ENCODE data around the gene TKFC. TPM values are rescaled to one million over a fixed set of nuclear protein-coding genes. Genes with fewer than 3 reads are reported as not detected.

Gene TKFC
- total and polyA plus RNA-seq, 2 donors from 2014 or later = 64.6 to 107 TPM

GRCh38 chr11:61362542-61362875, 29.5 kb downstream of the TKFC start:
- FAIRE-seq = no peak
- Histone ChIP-seq H3K4me1 (ENCODE audit: control insufficient read depth in 2 of 3, insufficient read depth in 2 of 3, low read depth in 1 of 3, low read length in 3 of 3) (peaks cover 0 to 15% (median 5%) of the 10 kb centered on the region in 3 donors), H3K27me3 (ENCODE audit: control insufficient read depth, insufficient read depth, low read length) (no peaks in the 10 kb centered on the region), H3K9me3 (ENCODE audit: control insufficient read depth in 2 of 3, insufficient read depth in 1 of 3, low read length in 3 of 3) (no peaks in the 10 kb centered on the region), H3K36me3 (ENCODE audit: control insufficient read depth in 2 of 3, insufficient read depth in 3 of 3, low read length in 3 of 3) (peaks cover 5 to 24% (median 12%) of the 10 kb centered on the region in 3 donors), H3K4me3 (ENCODE audit: low read length in 3 of 3) (peak overlapping the region; percentile 85 to 96 (median 94)), H3K27ac (ENCODE audit: low read depth in 2 of 2, low read length in 2 of 2) (peak overlapping the region; percentile 97 to 99), H3K9ac (ENCODE audit: low read length in 3 of 3) (peak overlapping the region; percentile 64 to 99 (median 91))
- intact Hi-C loops (cut with DNase I) = no loop called here
- peak in 2 of 5 donors; percentile 45 to 62 for DNase-seq
- TF ChIP-seq, protein P1, sequence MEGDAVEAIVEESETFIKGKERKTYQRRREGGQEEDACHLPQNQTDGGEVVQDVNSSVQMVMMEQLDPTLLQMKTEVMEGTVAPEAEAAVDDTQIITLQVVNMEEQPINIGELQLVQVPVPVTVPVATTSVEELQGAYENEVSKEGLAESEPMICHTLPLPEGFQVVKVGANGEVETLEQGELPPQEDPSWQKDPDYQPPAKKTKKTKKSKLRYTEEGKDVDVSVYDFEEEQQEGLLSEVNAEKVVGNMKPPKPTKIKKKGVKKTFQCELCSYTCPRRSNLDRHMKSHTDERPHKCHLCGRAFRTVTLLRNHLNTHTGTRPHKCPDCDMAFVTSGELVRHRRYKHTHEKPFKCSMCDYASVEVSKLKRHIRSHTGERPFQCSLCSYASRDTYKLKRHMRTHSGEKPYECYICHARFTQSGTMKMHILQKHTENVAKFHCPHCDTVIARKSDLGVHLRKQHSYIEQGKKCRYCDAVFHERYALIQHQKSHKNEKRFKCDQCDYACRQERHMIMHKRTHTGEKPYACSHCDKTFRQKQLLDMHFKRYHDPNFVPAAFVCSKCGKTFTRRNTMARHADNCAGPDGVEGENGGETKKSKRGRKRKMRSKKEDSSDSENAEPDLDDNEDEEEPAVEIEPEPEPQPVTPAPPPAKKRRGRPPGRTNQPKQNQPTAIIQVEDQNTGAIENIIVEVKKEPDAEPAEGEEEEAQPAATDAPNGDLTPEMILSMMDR (IDR thresholded peaks at IDR 0.05; ENCODE audit: borderline replicate concordance, extremely low read depth, insufficient read depth) = no peak

- H3K36me3 ChIP-seq (ENCODE audit: control insufficient read depth in 2 of 3, insufficient read depth in 3 of 3, low read length in 3 of 3) = peaks cover 10 to 35% (median 16%) of the 10 kb centered on the region in 3 donors
Measured at GRCh38 chr11:61364012-61364675, 31.1 kb downstream of the TKFC start.

DNA sequence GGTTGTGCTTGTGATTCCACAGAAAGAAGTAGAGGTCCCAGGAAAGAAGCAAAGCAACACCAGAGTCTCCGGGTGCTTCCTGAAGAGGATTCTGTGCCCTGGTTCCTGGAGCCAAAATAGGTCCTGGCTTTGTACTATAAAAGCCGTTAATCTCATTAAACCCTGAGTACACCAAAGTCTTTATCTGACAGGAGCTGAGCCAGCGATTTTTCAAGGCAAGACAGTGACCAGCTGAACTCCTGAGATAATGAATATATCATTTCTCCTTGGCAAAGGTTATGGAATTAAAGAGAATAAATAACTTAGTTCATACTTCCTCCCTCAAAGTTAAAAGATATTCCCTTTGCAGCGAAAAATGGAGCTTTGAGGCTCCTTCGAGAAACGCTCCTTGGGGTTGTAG, 34.4 kb downstream of the TKFC start:
- intact Hi-C loops (cut with DNase I) = no loop called here
- FAIRE-seq = no peak
- H3K36me3 ChIP-seq (ENCODE audit: control insufficient read depth in 2 of 3, insufficient read depth in 3 of 3, low read length in 3 of 3) = peaks cover 10 to 43% (median 16%) of the 10 kb centered on the region in 3 donors
- no peak overlapping the region for H3K4me3 ChIP-seq (ENCODE audit: low read length in 3 of 3)
- H3K27ac ChIP-seq (ENCODE audit: low read depth in 2 of 2, low read length in 2 of 2) = no peak overlapping the region
- DNase-seq = no peak
- no peak overlapping the region for H3K9ac ChIP-seq (ENCODE audit: low read length in 3 of 3)
- peaks cover 0 to 13% (median 5%) of the 10 kb centered on the region in 3 donors for H3K4me1 ChIP-seq (ENCODE audit: control insufficient read depth in 2 of 3, insufficient read depth in 2 of 3, low read depth in 1 of 3, low read length in 3 of 3)
- TF ChIP-seq, protein P1 (IDR thresholded peaks at IDR 0.05; ENCODE audit: borderline replicate concordance, extremely low read depth, insufficient read depth) = no peak
- H3K27me3 ChIP-seq (ENCODE audit: control insufficient read depth, insufficient read depth, low read length) = no peaks in the 10 kb centered on the region
- no peaks in the 10 kb centered on the region for H3K9me3 ChIP-seq (ENCODE audit: control insufficient read depth in 2 of 3, insufficient read depth in 1 of 3, low read length in 3 of 3)

More at GRCh38 chr11:61364012-61364675, 31.1 kb downstream of the TKFC start:
- no peak overlapping the region for H3K4me3 ChIP-seq (ENCODE audit: low read length in 3 of 3)
- TF ChIP-seq, protein P1 (IDR thresholded peaks at IDR 0.05; ENCODE audit: borderline replicate concordance, extremely low read depth, insufficient read depth) = no peak
- H3K9me3 ChIP-seq (ENCODE audit: control insufficient read depth in 2 of 3, insufficient read depth in 1 of 3, low read length in 3 of 3) = no peaks in the 10 kb centered on the region
- no peak overlapping the region for H3K27ac ChIP-seq (ENCODE audit: low read depth in 2 of 2, low read length in 2 of 2)
- no peak for FAIRE-seq
- DNase-seq = no peak
- H3K9ac ChIP-seq (ENCODE audit: low read length in 3 of 3) = no peak overlapping the region
- intact Hi-C loops (cut with DNase I) = no loop called here
- H3K4me1 ChIP-seq (ENCODE audit: control insufficient read depth in 2 of 3, insufficient read depth in 2 of 3, low read depth in 1 of 3, low read length in 3 of 3) = peaks cover 0 to 17% (median 5%) of the 10 kb centered on the region in 3 donors
- no peaks in the 10 kb centered on the region for H3K27me3 ChIP-seq (ENCODE audit: control insufficient read depth, insufficient read depth, low read length)

Data from kidney (tissue), 14 donors.